Tibial nerve (tissue), 4 donors: ENCODE data around the gene SLCO2A1. TPM values are rescaled to one million over a fixed set of nuclear protein-coding genes. Genes with fewer than 3 reads are reported as not detected.

Experiments used
- DNase-seq, 2 donors: peaks; one replicate each; pipeline ENCODE4 v3.0.0-alpha.2; 2019; ENCODE audit warnings: low spot score in 2 of 2
- H3K27ac ChIP-seq, 4 donors: fragments of 200-600 bp; sonication (generic) in 3 of 4; one replicate each; pipeline ENCODE4 v1.5.1; 2017 to 2019; ENCODE audit warnings: mild to moderate bottlenecking in 1 of 4
- H3K27me3 ChIP-seq, 2 donors: fragments of 200-600 bp; sonication (generic) in 1 of 2; one replicate each; pipeline versions ENCODE4 v1.5.1 to v1.6.0; 2017 to 2019
- H3K36me3 ChIP-seq, 3 donors: fragments of 200-600 bp; sonication (generic); one replicate each; pipeline ENCODE4 v1.5.1; 2018 to 2019
- H3K4me1 ChIP-seq, 4 donors: fragments of 200-600 bp; sonication (generic) in 3 of 4; one replicate each; pipeline ENCODE4 v1.5.1; 2017 to 2019
- H3K4me3 ChIP-seq, 4 donors: fragments of 200-600 bp; sonication (generic) in 3 of 4; one replicate each; pipeline ENCODE4 v1.5.1; 2017 to 2019; ENCODE audit warnings: mild to moderate bottlenecking in 1 of 4, moderate library complexity in 1 of 4
- H3K9me3 ChIP-seq, 4 donors: fragments of 200-600 bp; sonication (generic) in 3 of 4; one replicate each; pipeline ENCODE4 v1.5.1; 2017 to 2019
- EP300 ChIP-seq, 2 donors: sonication (generic); formaldehyde crosslinking; IDR thresholded peaks; one replicate each; pipeline ENCODE4 v1.6.1; 2017; ENCODE audit warnings: antibody characterized with exemption in 2 of 2, mild to moderate bottlenecking in 1 of 2
- POLR2A ChIP-seq, 2 donors: fragments of 450-650 bp; IDR thresholded peaks; one replicate each; pipeline ENCODE4 v1.6.1; 2017; ENCODE audit warnings: antibody characterized with exemption in 2 of 2, mild to moderate bottlenecking in 2 of 2, moderate library complexity in 2 of 2
- WGBS, 2 donors: methylation state at CpG; one replicate each; pipeline ENCODE4 v1.1.5; 2018; 5-methylcytosine and 5-hydroxymethylcytosine counted together
- total RNA-seq, 4 donors: library from RNA; depleted of rRNA; stranded (reverse); fragments of >200 nt; gene quantifications; one replicate each; pipeline ENCODE4 v1.1.0, GENCODE V29; 2016
- TF ChIP-seq, protein P1 (sequence below), 5 experiments: fragments of 200-600 bp in 3 of 5; fragments of 450-650 bp in 2 of 5; sonication (generic) in 3 of 5; IDR thresholded peaks; one replicate each; pipeline ENCODE4 v1.5.1; 2016 to 2019; ENCODE audit warnings: antibody characterized with exemption in 5 of 5, mild to moderate bottlenecking in 3 of 5, moderate library complexity in 2 of 5

Gene SLCO2A1
- total RNA-seq, 4 donors from 2014 or later, result 8.8 to 22.9 (median 12.2) TPM

DNA sequence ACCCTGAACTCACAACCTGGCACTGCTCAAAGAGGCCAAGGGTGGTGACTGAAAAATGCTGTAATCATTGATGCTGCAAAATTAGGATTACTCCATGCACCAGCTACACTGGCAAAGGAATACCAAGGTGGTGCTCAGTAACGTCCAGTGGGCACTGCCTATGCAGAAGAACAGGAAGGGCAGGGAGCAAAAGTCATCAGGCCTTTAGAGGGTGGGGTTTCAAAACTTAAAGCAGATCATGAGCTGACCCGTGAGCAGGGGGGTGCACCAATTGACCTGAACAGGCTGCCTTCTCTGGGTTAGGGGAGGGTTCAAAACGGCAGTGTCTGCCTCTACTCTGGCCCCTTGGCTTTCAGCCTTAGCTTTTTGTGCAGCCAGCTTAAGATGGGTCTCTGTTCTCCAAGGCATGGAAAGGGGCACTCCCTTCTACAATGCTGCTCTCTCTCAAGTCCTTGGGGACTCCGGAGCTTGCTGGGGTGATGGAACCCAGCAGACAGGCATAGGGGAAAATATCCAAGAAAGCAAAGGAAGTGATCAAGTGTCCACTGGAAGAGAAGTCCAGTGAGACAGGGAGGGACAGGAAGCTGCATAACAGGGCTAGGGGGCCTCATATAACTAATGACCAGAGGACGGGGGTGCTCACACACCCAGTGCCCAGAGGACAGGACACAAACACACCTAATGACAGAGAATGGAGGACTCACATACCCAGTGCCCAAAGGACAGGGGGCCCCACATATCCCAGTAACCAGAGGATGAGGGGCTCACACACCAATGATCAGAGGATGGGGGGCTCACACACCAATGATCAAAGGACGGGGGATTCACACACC is 145.5 kb downstream of the SLCO2A1 start:
- H3K36me3 ChIP-seq, result no peaks in the 10 kb centered on the region
- H3K4me1 ChIP-seq, result peaks cover 0 to 15% (median 2%) of the 10 kb centered on the region in 4 donors
- no peaks in the 10 kb centered on the region for H3K27me3 ChIP-seq
- WGBS, 2 donors, result 59 to 66% methylated on average over 6 of the region's 6 CpGs
- H3K4me3 ChIP-seq, result no peak overlapping the region
- peaks cover 0 to 2% (median 0%) of the 10 kb centered on the region in 4 donors for H3K9me3 ChIP-seq
- DNase-seq, result no peak
- no peak overlapping the region for H3K27ac ChIP-seq
- no peak for TF ChIP-seq POLR2A (IDR thresholded peaks at IDR 0.05)
- TF ChIP-seq, protein P1, sequence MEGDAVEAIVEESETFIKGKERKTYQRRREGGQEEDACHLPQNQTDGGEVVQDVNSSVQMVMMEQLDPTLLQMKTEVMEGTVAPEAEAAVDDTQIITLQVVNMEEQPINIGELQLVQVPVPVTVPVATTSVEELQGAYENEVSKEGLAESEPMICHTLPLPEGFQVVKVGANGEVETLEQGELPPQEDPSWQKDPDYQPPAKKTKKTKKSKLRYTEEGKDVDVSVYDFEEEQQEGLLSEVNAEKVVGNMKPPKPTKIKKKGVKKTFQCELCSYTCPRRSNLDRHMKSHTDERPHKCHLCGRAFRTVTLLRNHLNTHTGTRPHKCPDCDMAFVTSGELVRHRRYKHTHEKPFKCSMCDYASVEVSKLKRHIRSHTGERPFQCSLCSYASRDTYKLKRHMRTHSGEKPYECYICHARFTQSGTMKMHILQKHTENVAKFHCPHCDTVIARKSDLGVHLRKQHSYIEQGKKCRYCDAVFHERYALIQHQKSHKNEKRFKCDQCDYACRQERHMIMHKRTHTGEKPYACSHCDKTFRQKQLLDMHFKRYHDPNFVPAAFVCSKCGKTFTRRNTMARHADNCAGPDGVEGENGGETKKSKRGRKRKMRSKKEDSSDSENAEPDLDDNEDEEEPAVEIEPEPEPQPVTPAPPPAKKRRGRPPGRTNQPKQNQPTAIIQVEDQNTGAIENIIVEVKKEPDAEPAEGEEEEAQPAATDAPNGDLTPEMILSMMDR (IDR thresholded peaks at IDR 0.05), result no peak
- TF ChIP-seq EP300 (IDR thresholded peaks at IDR 0.05), result no peak

DNA sequence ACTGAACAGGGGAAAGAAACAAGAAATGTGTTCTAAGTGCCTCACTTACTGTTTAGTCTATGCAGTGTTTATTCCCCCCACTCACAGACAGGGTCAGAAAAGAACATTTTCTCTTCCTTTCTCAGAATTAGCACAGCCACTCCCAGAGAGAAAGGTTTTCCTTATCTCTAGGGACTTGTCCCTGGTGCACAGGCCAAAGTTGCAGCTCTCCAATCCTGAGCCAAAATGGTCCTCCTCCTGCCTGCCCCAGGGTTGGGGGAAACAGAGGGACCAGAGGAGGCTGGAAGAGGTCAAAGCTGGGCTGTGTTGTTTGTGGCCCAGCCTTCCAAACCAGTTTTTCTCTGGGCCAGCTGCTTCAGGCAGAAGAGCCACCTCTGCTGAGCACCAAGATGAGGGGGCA is 146.1 kb downstream of the SLCO2A1 start:
- Histone ChIP-seq H3K4me1 (peaks cover 0 to 15% (median 2%) of the 10 kb centered on the region in 4 donors), H3K27me3 (no peaks in the 10 kb centered on the region), H3K27ac (no peak overlapping the region), H3K4me3 (no peak overlapping the region), H3K9me3 (peaks cover 0 to 8% (median under 1%) of the 10 kb centered on the region in 4 donors), H3K36me3 (no peaks in the 10 kb centered on the region)
- no peak for DNase-seq
- no peak for TF ChIP-seq EP300 (IDR thresholded peaks at IDR 0.05)

DNA sequence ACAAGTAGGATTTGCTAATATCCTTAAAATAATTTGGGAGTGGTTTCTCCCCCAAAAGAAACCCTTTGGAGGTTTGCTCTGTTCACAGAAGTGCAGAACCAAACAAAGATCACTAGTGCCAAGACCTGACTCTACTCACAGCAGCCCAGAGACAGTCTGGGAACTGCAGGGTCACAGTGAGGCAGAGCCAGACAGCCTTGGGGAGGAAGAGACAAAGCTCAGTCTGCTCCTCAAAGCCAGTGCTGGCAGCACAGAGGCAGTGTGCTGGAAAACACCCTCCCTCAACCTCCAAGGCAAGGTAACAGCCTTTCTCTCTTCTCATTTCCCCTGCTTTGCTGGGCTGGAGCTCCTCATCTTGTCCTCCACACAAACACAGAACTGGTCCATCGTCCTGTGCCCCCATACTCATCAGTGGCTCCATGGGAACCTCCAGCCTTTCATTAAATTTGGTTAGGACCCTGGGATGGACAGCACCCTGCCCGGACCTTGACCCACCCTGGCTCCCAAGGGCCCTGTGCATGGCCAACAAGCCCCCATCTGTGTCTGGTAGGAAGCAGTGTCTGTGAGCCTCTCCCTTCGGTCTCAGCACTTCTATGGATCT is 146.6 kb downstream of the SLCO2A1 start:
- Histone ChIP-seq H3K27me3 (no peaks in the 10 kb centered on the region), H3K9me3 (peaks cover 0 to 14% (median 2%) of the 10 kb centered on the region in 4 donors), H3K4me1 (peaks cover 0 to 15% (median 2%) of the 10 kb centered on the region in 4 donors), H3K36me3 (no peaks in the 10 kb centered on the region), H3K4me3 (no peak overlapping the region), H3K27ac (no peak overlapping the region)
- DNase-seq, result no peak
- TF ChIP-seq, protein P1 (IDR thresholded peaks at IDR 0.05), result no peak
- 62 to 69% methylated on average over 3 of the region's 3 CpGs for WGBS, 2 donors

DNA sequence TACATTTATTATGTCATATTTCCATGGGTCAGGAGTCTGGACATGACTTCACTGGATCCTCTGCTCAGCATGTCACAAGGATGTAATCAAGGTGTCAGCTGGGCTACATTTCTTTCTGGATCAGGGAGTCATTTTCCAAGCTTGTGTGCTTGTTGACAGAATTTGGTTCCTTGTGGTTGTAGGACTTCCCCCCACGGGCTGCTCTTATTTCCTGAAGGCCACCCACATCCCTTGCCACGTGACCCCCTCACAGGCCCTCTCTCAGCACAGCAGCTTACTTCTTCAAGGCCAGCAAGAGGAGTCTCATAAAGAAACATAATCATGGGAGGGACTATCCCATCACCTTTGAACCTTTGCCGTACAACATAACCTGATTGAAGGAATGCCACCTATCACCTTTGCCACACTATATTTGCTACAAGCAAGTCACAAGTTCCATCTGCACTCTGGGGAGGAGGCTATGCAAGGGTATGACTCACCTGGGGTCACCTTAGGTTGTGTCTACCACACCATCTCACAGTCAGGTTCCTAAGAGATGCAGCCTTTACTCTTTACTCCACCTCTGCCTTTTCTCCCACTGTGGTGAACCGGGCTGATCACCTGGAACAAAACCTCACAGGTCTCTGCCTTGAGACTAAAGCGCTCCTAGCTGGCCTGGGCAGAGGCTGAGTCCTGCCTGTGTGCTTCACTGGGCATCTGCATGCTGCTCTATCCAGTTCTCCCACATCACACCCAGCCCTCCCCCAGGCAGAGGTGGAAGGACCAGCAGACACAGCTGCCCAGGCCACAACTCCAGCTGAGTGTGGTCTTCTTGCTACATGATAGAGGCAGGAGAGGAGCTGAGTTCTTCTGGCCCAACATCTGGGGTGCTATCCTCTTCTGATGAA is 147.5 kb downstream of the SLCO2A1 start:
- DNase-seq, result no peak
- Histone ChIP-seq H3K27me3 (no peaks in the 10 kb centered on the region), H3K4me3 (no peak overlapping the region), H3K4me1 (peaks cover 0 to 15% (median 2%) of the 10 kb centered on the region in 4 donors), H3K36me3 (no peaks in the 10 kb centered on the region), H3K27ac (no peak overlapping the region), H3K9me3 (peaks cover 0 to 17% (median 2%) of the 10 kb centered on the region in 4 donors)
- 75 to 84% methylated on average over 5 of the region's 5 CpGs for WGBS, 2 donors
- TF ChIP-seq POLR2A (IDR thresholded peaks at IDR 0.05) (no peak), EP300 (IDR thresholded peaks at IDR 0.05) (no peak)
- TF ChIP-seq, protein P1 (IDR thresholded peaks at IDR 0.05), result no peak

DNA sequence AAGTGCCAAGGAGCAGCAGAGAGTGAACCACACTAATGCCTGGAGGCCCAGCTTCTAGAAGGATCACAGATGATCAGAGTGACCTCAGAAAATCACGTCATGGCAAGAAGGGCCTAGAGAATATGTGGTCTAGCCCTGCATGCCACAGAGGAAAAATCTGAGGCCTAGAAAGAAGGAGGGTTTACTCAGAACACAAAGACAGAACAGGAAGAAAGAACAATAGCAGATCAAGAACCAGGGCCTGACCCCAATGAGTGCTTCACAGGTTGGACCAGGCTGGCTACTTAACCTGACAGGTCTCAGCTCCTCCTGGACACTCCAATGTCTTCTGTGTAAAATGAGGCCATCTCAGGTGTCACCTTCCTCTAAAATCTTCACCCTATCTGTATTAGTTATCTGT is 148.2 kb downstream of the SLCO2A1 start:
- Histone ChIP-seq H3K27ac (no peak overlapping the region), H3K4me3 (no peak overlapping the region), H3K27me3 (no peaks in the 10 kb centered on the region), H3K36me3 (no peaks in the 10 kb centered on the region), H3K4me1 (peaks cover 0 to 15% (median 2%) of the 10 kb centered on the region in 4 donors), H3K9me3 (peaks cover 0 to 17% (median 2%) of the 10 kb centered on the region in 4 donors)
- no peak for DNase-seq
- 75 to 91% methylated on average over 1 of the region's 1 CpG for WGBS, 2 donors
- no peak for TF ChIP-seq POLR2A (IDR thresholded peaks at IDR 0.05)
- TF ChIP-seq, protein P1 (IDR thresholded peaks at IDR 0.05), result no peak
- TF ChIP-seq EP300 (IDR thresholded peaks at IDR 0.05), result no peak
